Subcutaneous abdominal adipose tissue (tissue), 5 donors: ENCODE results near the gene GABRA5.

Experiments used
- H3K27ac ChIP-seq: one replicate; pipeline ENCODE4 v1.7.0; 2013; ENCODE audit warnings: low read depth, mild to moderate bottlenecking, inconsistent platforms, low read length, moderate library complexity
- H3K27me3 ChIP-seq, 5 donors: one replicate each; pipeline ENCODE4 v1.7.0; 2013; ENCODE audit warnings: low read length in 5 of 5, inconsistent platforms in 1 of 5; ENCODE audit not compliant: control insufficient read depth in 5 of 5, insufficient read depth in 4 of 5
- H3K36me3 ChIP-seq, 5 donors: one replicate each; pipeline ENCODE4 v1.7.0; 2013; ENCODE audit warnings: low read length in 5 of 5; ENCODE audit not compliant: control insufficient read depth in 5 of 5, insufficient read depth in 5 of 5
- H3K4me1 ChIP-seq, 5 donors: one replicate each; pipeline ENCODE4 v1.7.0; 2013; ENCODE audit warnings: low read length in 5 of 5, mild to moderate bottlenecking in 3 of 5, moderate library complexity in 1 of 5; ENCODE audit not compliant: control insufficient read depth in 5 of 5, insufficient read depth in 5 of 5
- H3K4me3 ChIP-seq, 5 donors: one replicate each; pipeline ENCODE4 v1.7.0; 2013; ENCODE audit warnings: low read length in 5 of 5, low read depth in 1 of 5
- H3K9ac ChIP-seq, 5 donors: one replicate each; pipeline ENCODE4 v1.7.0; 2013; ENCODE audit warnings: low read length in 5 of 5, mild to moderate bottlenecking in 4 of 5, moderate library complexity in 3 of 5
- H3K9me3 ChIP-seq, 5 donors: one replicate each; pipeline ENCODE4 v1.7.0; 2013; ENCODE audit warnings: low read length in 5 of 5; ENCODE audit not compliant: control insufficient read depth in 5 of 5
- donor health status: healthy.
- donor health status: healthy.
- donor health status: healthy.
- donor health status: healthy.
- donor health status: healthy.

GABRA5 gene

GRCh38 chr15:26974120-26974780, 107.4 kb downstream of the GABRA5 start:
- H3K27ac ChIP-seq: no peak overlapping the region
- H3K9ac ChIP-seq: no peak overlapping the region
- H3K36me3 ChIP-seq: no peaks in the 10 kb centered on the region
- H3K27me3 ChIP-seq: peaks cover 7 to 19% (median 13%) of the 10 kb centered on the region in 5 donors
- peaks cover 0 to 5% (median 0%) of the 10 kb centered on the region in 5 donors for H3K4me1 ChIP-seq
- H3K9me3 ChIP-seq: no peaks in the 10 kb centered on the region
- no peak overlapping the region for H3K4me3 ChIP-seq

GRCh38 chr15:26981492-26981891, 114.6 kb downstream of the GABRA5 start:
- H3K4me3 ChIP-seq: no peak overlapping the region
- H3K36me3 ChIP-seq: no peaks in the 10 kb centered on the region
- H3K9me3 ChIP-seq: no peaks in the 10 kb centered on the region
- no peaks in the 10 kb centered on the region for H3K4me1 ChIP-seq
- no peak overlapping the region for H3K9ac ChIP-seq
- H3K27ac ChIP-seq: no peak overlapping the region
- H3K27me3 ChIP-seq: peaks cover 0 to 3% (median 0%) of the 10 kb centered on the region in 5 donors

DNA sequence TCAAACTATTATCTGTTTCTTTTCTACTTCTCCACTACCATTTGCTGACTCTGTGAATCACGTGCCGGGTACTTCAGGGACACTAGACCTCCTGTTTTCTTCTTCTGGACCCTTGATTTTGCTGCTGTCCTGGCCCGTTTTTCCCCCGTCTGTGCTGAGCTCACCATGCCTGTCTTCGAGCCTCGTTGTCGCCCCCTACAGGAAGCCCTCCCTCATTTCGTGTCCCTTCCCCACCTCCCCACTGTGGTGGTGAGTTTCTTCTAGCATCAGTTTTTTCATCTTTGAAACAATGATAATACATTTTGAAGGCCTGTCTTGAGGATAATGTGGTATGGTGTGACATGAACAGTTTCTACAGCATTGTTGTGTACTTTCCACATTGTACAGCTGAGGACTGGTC, 117.0 kb downstream of the GABRA5 start:
- peaks cover 0 to 2% (median 0%) of the 10 kb centered on the region in 5 donors for H3K9me3 ChIP-seq
- no peak overlapping the region for H3K27ac ChIP-seq
- H3K4me1 ChIP-seq: no peaks in the 10 kb centered on the region
- H3K4me3 ChIP-seq: no peak overlapping the region
- no peaks in the 10 kb centered on the region for H3K36me3 ChIP-seq
- peaks cover 0 to 3% (median 0%) of the 10 kb centered on the region in 5 donors for H3K27me3 ChIP-seq
- no peak overlapping the region for H3K9ac ChIP-seq

GRCh38 chr15:26985050-26985449, 118.2 kb downstream of the GABRA5 start:
- Histone ChIP-seq H3K36me3 (no peaks in the 10 kb centered on the region), H3K27me3 (peaks cover 0 to 3% (median 0%) of the 10 kb centered on the region in 5 donors), H3K9ac (no peak overlapping the region), H3K27ac (no peak overlapping the region), H3K9me3 (peaks cover 0 to 3% (median 0%) of the 10 kb centered on the region in 5 donors), H3K4me1 (no peaks in the 10 kb centered on the region), H3K4me3 (no peak overlapping the region)

- Histone ChIP-seq H3K36me3 (no peaks in the 10 kb centered on the region), H3K9ac (no peak overlapping the region), H3K4me3 (no peak overlapping the region), H3K9me3 (peaks cover 0 to 6% (median 4%) of the 10 kb centered on the region in 5 donors), H3K27ac (no peak overlapping the region), H3K4me1 (no peaks in the 10 kb centered on the region), H3K27me3 (no peaks in the 10 kb centered on the region)
These were observed 129.4 kb downstream of the GABRA5 start for GRCh38 chr15:26996250-26996649.
